ENCODE results near the gene TERB2.
"Not testable (repeated sequence)": the region's sequence is repeated elsewhere in the genome, so short reads cannot be mapped to it uniquely, and the experiment has no call there.

TERB2 gene

DNA sequence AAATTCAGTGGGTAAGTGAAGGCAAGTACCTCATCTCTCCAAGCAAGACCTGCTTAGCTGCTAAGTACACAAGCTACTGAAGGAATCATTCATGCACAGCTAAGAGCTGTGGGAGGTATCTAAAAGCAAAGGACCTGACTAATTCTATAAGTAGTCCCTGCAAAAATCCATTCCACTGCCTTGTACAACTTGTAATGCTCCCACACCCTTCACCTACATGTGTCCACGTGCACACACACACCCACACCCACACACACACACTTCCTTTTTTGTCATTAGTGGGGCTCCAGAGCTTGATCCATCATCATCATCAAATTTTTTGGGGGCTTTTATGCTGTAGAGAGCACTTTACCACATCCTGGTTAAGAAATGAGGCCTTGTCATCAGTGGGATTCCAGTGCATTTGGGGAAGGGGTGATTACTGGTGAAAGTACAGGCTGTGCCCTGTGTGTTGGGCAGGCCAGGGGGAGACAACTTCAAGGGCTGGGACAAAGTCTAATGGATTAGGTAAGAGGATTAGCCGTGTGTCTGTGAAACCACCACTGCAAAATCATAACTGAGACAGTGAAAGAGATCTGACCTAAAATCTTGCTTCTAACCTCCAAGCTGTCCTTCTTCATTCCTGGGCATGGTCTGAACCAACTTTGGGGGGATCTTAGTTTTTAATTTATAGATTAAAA is 47.4 kb downstream of the TERB2 start:
- not testable (repeated sequence) for DNase-seq (ENCODE audit: low read depth)

DNA sequence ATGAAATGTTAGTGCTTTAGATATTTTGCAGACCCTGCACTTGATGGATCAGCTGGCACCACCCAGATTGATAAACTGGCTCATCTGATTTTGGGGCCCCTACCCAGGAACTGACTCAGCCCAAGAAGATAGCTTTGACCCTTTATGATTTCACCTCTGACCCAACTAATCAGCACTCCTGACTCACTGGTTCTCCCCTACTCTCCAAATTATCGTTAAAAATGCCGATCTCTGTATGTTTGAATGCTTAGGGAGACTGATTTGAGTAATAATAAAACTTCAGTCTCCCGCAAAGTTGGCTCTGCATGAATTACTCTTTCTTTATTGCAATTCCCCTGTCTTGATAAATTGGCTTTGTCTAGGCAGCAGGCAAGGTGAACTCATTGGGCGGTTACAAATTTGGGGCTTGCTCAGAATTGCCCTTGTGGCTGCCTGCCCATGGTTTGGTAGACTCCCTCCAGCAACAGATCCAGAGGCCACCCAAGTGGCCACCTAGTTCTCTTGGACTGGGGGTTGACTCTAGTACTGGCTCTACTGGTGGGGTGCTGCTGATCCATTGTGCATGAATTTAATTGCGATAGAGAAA is 48.2 kb downstream of the TERB2 start:
- DNase-seq (ENCODE audit: low read depth): not testable (repeated sequence)

DNA sequence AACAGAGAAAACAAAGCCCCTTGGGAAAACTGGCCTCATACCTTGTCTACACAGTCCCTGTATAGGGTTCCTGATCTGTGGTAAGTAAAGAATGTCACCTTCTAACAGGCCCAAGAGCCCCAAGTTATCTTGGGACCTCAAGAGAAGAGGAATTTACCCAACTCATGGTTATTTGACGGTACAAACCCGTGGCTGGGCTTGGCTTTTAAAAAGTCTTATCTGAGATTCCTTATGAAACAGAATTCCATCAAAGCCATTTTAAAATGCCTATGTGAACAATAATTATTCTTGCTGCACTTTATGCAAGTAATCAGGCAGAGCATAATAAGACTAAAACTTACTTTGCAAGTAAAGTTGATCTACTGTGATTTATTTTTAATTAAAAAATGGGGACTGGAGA is 52.6 kb downstream of the TERB2 start:
- DNase-seq (ENCODE audit: low read depth): no peak

DNA sequence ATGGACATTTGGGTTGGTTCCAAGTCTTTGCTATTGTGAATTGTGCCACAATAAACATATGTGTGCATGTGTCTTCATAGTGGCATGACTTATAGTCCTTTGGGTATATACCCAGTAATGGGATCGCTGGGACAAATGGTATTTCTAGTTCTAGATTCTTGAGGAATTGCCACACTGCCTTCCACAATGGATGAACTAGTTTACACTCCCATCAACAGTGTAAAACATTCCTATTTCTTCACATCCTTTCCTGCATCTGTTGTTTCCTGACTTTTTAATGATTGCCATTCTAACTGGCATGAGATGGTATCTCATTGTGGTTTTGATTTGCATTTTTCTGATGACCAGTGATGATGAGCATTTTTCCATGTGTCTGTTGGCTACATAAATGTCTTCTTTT is 58.6 kb downstream of the TERB2 start:
- DNase-seq (ENCODE audit: low read depth): not testable (repeated sequence)

DNA sequence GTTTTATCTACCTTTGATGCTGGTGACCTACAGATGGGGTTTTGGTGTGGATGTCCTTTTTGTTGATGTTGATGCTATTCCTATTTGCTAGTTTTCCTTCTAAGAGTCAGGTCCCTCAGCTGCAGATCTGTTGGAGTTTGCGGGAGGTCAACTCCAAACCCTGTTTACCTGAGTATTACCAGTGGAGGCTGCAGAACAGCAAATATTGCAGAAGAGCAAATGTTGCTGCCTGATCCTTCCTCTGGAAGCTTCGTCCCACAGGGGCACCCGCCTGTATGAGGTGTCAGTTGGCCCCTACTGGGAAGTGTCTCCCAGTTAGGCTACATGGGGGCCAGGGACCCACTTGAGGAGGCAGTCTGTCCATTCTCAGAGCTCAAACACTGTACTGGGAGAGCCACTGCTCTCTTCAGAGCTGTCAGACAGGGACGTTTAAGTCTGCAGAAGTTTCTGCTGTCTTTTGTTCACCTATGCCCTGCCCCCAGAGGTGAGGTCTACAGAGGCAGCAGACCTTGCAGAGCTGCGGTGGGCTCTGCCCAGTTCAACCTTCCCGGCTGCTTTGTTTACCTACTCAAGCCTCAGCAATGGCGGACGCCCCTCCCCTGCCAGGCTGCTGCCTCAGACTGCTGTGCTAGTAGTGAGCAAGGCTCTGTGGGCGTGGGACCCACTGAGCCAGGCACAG is 63.9 kb downstream of the TERB2 start:
- DNase-seq (ENCODE audit: low read depth): not testable (repeated sequence)

DNA sequence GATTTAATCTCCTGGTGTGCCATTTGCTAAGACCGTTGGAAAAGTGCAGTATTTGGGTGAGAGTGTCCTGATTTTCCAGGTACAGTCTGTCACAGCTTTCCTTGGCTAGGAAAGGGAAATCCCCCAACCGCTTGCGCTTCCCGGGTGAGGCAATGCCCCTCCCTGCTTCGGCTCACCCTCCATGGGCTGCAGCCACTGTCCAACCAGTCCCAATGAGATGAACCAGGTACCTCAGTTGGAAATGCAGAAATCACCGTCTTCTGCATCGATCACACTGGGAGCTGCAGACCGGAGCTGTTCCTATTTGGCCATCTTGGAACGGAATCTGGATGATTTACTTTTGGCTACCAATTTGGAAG is 64.4 kb downstream of the TERB2 start:
- DNase-seq (ENCODE audit: low read depth): not testable (repeated sequence)

DNA sequence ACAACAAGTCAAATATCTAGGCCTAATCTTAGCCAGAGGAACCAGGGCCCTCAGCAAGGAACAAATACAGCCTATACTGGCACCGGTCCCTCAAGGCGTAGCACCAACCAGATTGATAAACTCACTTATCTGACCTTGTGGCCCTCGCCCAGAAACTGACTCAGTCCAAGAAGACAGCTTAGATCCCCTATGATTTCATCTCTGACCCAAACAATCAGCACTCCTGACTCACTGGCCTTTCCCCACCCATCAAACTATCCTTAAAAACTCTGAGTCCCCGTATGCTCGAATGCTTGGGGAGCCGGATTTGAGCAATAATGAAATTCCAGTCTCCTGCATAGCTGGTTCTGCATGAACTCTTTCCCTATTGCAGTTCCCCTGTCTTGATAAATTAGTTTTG is 64.9 kb downstream of the TERB2 start:
- DNase-seq (ENCODE audit: low read depth): no peak

DNA sequence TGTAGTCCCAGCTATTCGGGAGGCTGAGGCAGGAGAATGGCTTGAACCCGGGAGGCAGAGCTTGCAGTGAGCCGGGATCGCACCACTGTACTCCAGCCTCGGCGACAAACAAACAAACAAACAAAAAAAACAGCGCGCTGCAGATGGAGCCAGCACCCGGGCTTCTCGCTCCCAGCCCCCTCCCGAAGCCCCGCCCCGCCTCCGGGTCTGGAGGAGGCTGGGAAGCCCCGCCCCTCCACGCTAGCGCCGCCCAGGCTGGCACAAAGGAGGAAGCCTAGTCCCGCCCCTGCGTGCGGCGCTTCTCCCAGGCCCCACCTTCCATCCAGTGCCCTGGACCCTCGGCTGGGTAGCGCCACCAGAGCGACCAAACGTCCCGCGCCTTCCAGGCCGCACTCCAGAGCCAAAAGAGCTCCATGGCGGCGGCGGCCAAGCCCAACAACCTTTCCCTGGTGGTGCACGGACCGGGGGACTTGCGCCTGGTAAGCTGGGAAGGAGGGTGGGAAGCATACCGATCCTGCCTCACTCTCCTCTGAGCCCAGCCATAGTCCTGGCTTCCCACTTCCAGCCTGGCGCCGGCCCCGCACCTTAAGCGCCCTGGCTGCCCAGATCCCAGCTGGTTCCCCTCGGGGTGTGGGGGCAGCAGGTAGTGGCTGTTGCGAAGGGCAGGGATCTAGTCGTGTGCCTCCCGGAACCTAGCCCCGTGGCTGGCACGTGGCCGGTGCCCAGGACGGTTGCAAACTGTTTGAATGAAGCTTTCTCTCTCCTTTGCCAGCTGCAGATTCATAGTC is 66.6 kb downstream of the TERB2 start, which contains the start of gene SORD:
Gene SORD, plus strand, starts transcription at position 325 of the 788 bp plus-strand sequence. Its CDS starts 89 bp downstream, at position 414.
- peak; percentile 78 for DNase-seq (ENCODE audit: low read depth)

DNA sequence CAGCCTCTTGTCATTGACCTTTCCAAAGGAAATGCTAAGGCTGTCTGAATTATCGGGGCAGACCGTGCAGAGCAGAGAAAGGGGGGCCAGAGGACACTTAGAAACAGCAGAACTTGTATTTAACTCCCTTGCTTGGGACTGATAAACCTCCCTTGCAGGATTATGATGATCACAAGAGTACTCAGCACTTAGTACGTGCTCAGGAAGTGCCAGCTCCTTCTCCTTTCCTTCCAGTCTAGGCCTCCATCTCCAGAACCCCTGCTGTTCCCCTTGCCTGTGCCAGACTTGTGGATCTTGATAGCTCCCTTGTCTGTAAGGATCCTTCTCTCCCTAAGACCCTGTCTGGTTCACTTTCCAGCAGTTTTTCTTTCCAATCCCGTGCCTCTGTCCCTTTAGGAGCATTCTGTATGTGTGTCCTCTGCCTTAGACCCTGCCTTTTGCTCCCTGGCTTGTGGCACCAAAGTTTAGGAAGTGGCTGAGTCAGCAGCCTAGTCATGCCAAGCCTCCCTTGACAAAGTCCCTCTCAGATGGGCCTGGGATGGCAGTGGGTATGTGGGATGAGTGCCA is 67.3 kb downstream of the TERB2 start:
- DNase-seq (ENCODE audit: low read depth): no peak

DNA sequence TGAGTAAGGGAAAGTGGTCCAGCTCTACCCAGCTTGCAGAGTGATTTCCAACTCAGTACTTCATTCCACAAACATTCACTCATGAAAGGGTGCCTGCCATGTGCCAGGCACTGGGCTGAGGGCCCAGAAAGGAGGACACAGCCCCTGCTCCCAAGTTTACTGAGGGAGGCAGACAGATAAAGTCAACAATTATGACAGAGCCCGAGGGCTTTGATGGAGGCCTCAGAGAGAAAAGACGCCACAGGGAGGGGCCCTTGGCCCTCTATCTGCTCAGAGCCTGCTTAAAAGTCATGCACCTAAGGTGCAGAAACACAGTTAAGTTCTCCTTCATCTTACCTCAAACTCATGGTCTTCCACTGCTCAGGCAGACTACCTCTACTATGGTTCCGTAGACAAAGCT is 68.2 kb downstream of the TERB2 start:
- not testable (repeated sequence) for DNase-seq (ENCODE audit: low read depth)

DNA sequence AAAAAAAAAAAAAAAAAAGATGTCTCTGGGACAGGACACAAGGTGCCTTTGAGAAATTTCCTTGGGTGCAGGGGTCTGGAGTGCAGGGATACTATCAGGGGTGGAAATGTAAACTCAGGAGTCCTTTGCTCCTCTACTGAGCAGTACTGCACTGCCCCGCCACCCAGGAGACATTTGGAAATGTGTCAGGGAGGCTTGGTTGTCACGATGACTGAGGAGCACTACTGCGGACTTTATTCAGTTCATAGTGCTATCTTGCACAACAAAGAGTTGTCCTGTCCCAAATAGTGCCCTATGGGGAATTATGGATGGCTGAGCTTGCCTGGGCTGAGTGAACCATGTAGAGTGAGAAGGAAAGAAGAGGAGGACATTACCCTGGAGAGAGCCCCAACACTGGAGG is 69.1 kb downstream of the TERB2 start:
- not testable (repeated sequence) for DNase-seq (ENCODE audit: low read depth)

DNA sequence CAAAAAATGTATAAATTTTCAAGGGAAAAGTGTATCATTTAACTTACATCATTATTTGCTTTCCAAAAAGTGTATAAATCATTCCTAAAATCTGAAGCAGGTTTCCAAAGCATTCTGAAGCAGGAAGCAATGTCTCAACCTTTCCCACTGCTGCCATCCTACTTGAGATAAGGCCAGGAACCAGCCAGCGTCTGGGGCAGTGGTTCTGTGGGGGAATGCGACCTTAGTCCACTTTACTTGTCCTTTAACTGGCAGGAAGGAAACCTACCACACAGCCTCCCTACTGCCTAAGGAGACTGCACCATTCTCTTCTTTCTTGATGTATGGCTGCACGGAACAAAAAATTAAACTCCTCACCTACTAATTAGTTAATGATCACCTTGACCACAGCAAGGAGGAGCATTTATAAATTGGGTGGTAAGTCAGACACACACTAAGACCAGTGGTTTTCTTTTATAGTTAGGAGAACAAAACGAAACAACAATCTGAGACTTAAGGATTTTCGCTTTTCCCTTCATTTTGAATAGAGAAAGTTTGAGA is 70.2 kb downstream of the TERB2 start:
- DNase-seq (ENCODE audit: low read depth): no peak

DNA sequence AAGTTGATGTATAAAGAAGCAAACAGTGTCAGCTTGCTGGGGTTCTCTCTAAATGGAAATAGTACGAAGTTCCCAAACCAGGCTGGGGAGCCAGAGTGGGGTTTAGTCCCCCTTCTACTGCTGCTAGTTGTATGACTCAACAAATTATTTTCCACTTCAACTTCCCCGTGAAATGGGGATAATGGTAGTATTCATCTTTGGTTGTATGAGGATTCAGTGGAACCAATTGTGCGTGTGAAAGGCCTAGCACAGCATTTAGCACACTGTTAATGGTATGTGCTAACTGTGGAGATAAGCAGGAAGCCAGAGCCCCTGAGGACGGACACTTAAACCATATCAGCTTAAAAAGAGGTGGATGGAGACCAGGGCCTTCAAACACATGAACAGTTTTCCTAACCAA is 70.7 kb downstream of the TERB2 start:
- no peak for DNase-seq (ENCODE audit: low read depth)
